HL-60 (cell line): ENCODE measurements around the gene PTPN7.

Source experiments
- GABPA ChIP-seq: IDR thresholded peaks from 2 replicates; pipeline ENCODE4 v1.6.1; 2012; ENCODE audit warnings: low read depth
- POLR2AphosphoS5 ChIP-seq: IDR thresholded peaks from 2 replicates; pipeline ENCODE4 v1.6.1; 2012; ENCODE audit warnings: low read depth
- SPI1 ChIP-seq: IDR thresholded peaks from 2 replicates; pipeline ENCODE4 v1.6.1; 2012; ENCODE audit warnings: low read depth, mild to moderate bottlenecking, borderline replicate concordance
- TF ChIP-seq, protein P1 (sequence below): IDR thresholded peaks from one replicate; pipeline ENCODE4 v1.5.1; 2011; ENCODE audit warnings: low read length, control low read depth, inconsistent platforms; ENCODE audit not compliant: insufficient read depth

DNA sequence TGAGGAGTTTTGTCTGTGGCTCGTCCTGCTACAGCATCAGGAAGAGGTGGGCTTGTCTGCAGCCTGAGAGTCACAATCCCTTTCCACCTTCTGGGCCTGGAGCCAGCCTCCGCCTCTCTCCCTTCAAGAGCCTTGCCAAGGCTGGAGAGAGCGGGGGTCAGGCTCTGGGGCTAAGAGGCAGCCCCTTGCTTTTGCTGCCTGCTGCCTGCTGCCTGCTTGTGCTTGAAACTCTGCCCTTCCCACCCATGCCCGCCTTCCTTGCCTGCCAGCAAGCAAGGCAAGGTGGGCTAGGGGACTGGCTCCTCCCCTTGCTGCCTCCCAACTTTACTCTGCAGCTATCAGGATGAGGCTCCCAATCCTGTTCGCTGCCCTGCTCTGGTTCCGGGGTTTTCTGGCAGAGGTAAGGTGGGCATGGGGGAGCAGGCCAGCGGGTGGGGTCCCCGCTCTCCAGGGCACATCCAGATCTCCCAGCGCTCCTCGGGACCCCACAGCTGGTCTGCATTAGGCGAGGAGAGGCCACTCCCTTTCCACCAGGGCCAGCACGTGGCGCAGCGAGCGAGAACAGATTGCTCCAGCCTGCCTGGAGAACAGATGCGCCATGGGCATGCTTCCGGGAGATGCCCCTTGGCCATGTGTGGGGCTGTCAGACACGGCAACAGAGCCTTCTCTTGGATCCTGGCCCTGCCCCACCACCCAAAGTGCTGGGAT, 7.5 kb upstream of the PTPN7 start:
- TF ChIP-seq, protein P1, sequence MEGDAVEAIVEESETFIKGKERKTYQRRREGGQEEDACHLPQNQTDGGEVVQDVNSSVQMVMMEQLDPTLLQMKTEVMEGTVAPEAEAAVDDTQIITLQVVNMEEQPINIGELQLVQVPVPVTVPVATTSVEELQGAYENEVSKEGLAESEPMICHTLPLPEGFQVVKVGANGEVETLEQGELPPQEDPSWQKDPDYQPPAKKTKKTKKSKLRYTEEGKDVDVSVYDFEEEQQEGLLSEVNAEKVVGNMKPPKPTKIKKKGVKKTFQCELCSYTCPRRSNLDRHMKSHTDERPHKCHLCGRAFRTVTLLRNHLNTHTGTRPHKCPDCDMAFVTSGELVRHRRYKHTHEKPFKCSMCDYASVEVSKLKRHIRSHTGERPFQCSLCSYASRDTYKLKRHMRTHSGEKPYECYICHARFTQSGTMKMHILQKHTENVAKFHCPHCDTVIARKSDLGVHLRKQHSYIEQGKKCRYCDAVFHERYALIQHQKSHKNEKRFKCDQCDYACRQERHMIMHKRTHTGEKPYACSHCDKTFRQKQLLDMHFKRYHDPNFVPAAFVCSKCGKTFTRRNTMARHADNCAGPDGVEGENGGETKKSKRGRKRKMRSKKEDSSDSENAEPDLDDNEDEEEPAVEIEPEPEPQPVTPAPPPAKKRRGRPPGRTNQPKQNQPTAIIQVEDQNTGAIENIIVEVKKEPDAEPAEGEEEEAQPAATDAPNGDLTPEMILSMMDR, result no peak
- no peak for TF ChIP-seq SPI1
- TF ChIP-seq POLR2AphosphoS5, result no peak
- no peak for TF ChIP-seq GABPA
